Tibial artery (tissue), 4 donors: ENCODE data around the gene FOXRED2.
"Not testable (repeated sequence)": the region's sequence is repeated elsewhere in the genome, so short reads cannot be mapped to it uniquely, and the experiment has no call there.

Experiments used
- DNase-seq, 2 donors: peaks; one replicate each; pipeline ENCODE4 v3.0.0-alpha.2; 2019
- H3K27ac ChIP-seq, 2 donors: fragments of 200-600 bp; sonication (generic) in 1 of 2; 1 replicate in 1 of 2; 2 replicates in 1 of 2; pipeline ENCODE4 v1.5.1; 2018 to 2019; ENCODE audit warnings: mild to moderate bottlenecking in 1 of 2
- H3K27me3 ChIP-seq, 2 donors: fragments of 200-600 bp; sonication (generic) in 1 of 2; one replicate each; pipeline versions ENCODE4 v1.5.1 to v1.6.0; 2016 to 2019
- H3K36me3 ChIP-seq, 3 donors: fragments of 200-600 bp; sonication (generic) in 2 of 3; one replicate each; pipeline ENCODE4 v1.5.1; 2016 to 2019; ENCODE audit warnings: mild to moderate bottlenecking in 2 of 3
- H3K4me1 ChIP-seq, 4 donors: fragments of 200-600 bp; sonication (generic) in 2 of 4; 1 replicate in 3 of 4; 2 replicates in 1 of 4; pipeline ENCODE4 v1.5.1; 2016 to 2019
- H3K4me3 ChIP-seq, 2 donors: fragments of 200-600 bp; sonication (generic) in 1 of 2; 1 replicate in 1 of 2; 2 replicates in 1 of 2; pipeline ENCODE4 v1.5.1; 2018 to 2019; ENCODE audit warnings: mild to moderate bottlenecking in 2 of 2
- H3K9me3 ChIP-seq, 3 donors: fragments of 200-600 bp; sonication (generic) in 1 of 3; one replicate each; pipeline ENCODE4 v1.5.1; 2016 to 2019
- CTCF ChIP-seq, 2 experiments: fragments of 200-600 bp in 1 of 2; fragments of 450-650 bp in 1 of 2; IDR thresholded peaks; one replicate each; pipeline ENCODE4 v1.5.1; 2017 to 2019; ENCODE audit warnings: antibody characterized with exemption in 2 of 2, mild to moderate bottlenecking in 1 of 2, moderate library complexity in 1 of 2
- intact Hi-C: fragments of 100-400 bp; cut with DNase I; formaldehyde crosslinking; loops from one replicate; pipeline ENCODE4 v1.15.0; 2023; ENCODE audit warnings: low total_unique reads

Gene FOXRED2

GRCh38 chr22:36455571-36456463, 51.0 kb downstream of the FOXRED2 start:
- Histone ChIP-seq H3K9me3 (no peaks in the 10 kb centered on the region), H3K27me3 (no peaks in the 10 kb centered on the region), H3K4me1 (peaks cover 0 to 63% (median 52%) of the 10 kb centered on the region in 4 donors), H3K4me3 (peak overlapping the region; percentile 60 to 68), H3K27ac (peak overlapping the region; percentile 95 to 97), H3K36me3 (no peaks in the 10 kb centered on the region)
- no peak for TF ChIP-seq CTCF (IDR thresholded peaks at IDR 0.05)
- no peak for DNase-seq
- intact Hi-C loops, result loop anchor here (5.0 kb wide), 1 partner anchor 69 kb away; the partner anchor contains the start of gene MYH9

GRCh38 chr22:36454916-36455570, 51.8 kb downstream of the FOXRED2 start:
- Histone ChIP-seq H3K4me1 (peaks cover 0 to 63% (median 53%) of the 10 kb centered on the region in 4 donors), H3K36me3 (no peaks in the 10 kb centered on the region), H3K4me3 (peak overlapping the region; percentile 60 to 68), H3K9me3 (no peaks in the 10 kb centered on the region), H3K27me3 (no peaks in the 10 kb centered on the region), H3K27ac (peak overlapping the region; percentile 95 to 97)
- intact Hi-C loops, result loop anchor here (5.0 kb wide), 1 partner anchor 68 kb away; the partner anchor contains the start of gene MYH9
- DNase-seq, result peak; percentile 87 to 96
- no peak for TF ChIP-seq CTCF (IDR thresholded peaks at IDR 0.05)

GRCh38 chr22:36453855-36454378, 52.9 kb downstream of the FOXRED2 start:
- no peaks in the 10 kb centered on the region for H3K27me3 ChIP-seq
- no peak for TF ChIP-seq CTCF (IDR thresholded peaks at IDR 0.05)
- H3K9me3 ChIP-seq, result no peaks in the 10 kb centered on the region
- no peaks in the 10 kb centered on the region for H3K36me3 ChIP-seq
- peak overlapping the region; percentile 95 to 97 for H3K27ac ChIP-seq
- intact Hi-C loops, result no loop called here
- peaks cover 0 to 73% (median 55%) of the 10 kb centered on the region in 4 donors for H3K4me1 ChIP-seq
- DNase-seq, result no peak
- H3K4me3 ChIP-seq, result peak overlapping the region; percentile 60 to 68

- DNase-seq, H3K36me3 ChIP-seq, H3K9me3 ChIP-seq, H3K4me3 ChIP-seq, intact Hi-C loops, H3K27me3 ChIP-seq: not testable (repeated sequence)
- H3K27ac ChIP-seq, result peak overlapping the region; percentile 95 to 97
- H3K4me1 ChIP-seq, result peaks cover 0 to 65% (median 50%) of the 10 kb centered on the region in 4 donors
Observed at GRCh38 chr22:36452978-36453607, 53.7 kb downstream of the FOXRED2 start.

- H3K4me3 ChIP-seq, result no peak overlapping the region
- H3K27me3 ChIP-seq, result no peaks in the 10 kb centered on the region
- H3K4me1 ChIP-seq, result peaks cover 0 to 58% (median 43%) of the 10 kb centered on the region in 4 donors
- TF ChIP-seq CTCF (IDR thresholded peaks at IDR 0.05), result no peak
- peak overlapping the region; percentile 95 to 97 for H3K27ac ChIP-seq
- H3K9me3 ChIP-seq, result no peaks in the 10 kb centered on the region
- intact Hi-C loops, result no loop called here
- DNase-seq, result no peak
- H3K36me3 ChIP-seq, result no peaks in the 10 kb centered on the region
Observed at GRCh38 chr22:36452250-36452977, 54.4 kb downstream of the FOXRED2 start.

GRCh38 chr22:36450923-36451322, 55.9 kb downstream of the FOXRED2 start:
- H3K4me3 ChIP-seq, DNase-seq, intact Hi-C loops, H3K27me3 ChIP-seq, H3K9me3 ChIP-seq, H3K36me3 ChIP-seq: not testable (repeated sequence)
- H3K27ac ChIP-seq, result peak overlapping the region; percentile 95 to 97
- H3K4me1 ChIP-seq, result peaks cover 0 to 53% (median 37%) of the 10 kb centered on the region in 4 donors
